COLO668 (cell line): ENCODE data around the gene GIT1.

Experiments used
- DNase-seq: peaks from one replicate; lab custom pipeline; 2025; ENCODE audit not compliant: unreplicated experiment; lab: John Stamatoyannopoulos, UW

Gene GIT1

DNA sequence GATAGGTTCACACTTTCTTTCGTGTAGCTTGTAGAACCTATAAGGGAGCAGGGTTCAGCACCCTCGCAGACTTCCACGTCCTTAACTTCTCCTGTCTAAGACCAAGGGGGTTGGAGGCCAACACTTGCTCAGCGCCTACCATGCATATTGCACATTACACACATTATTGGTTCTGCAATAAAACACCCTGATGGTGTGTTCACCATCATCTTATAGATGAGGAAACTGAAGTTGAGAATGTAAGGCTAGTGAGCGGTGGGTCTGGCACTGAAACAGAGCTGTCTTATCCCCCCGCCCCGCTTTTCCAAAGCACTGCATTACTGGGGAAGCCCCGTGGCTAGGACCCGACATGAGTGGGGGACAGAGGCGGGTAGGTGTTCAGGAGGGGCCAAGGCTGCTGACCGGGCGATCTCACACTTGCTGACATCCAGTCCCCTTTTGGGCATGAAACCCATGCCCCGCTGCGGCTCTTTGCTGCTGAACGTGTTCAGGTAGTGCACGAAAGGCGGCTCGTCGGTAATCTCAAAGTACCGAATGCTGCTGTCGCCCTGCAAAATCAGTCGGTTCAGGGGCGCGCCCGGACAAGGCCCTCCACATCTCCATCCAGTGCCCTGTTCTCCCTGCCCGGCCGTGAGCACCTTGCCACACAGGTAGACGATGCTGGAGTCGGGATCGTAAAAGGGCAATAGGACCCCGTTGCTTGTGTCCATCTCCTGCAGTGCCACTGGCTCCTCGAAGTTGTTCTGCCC lies 27.0 kb upstream of the GIT1 start:
- DNase-seq, result no peak

- DNase-seq, result peak; percentile 77
Observed at GRCh38 chr17:29615492-29616299, 26.2 kb upstream of the GIT1 start.

- no peak for DNase-seq
Observed at GRCh38 chr17:29615048-29615385, 25.6 kb upstream of the GIT1 start.

GRCh38 chr17:29614349-29615047 lies 25.1 kb upstream of the GIT1 start:
- no peak for DNase-seq

DNA sequence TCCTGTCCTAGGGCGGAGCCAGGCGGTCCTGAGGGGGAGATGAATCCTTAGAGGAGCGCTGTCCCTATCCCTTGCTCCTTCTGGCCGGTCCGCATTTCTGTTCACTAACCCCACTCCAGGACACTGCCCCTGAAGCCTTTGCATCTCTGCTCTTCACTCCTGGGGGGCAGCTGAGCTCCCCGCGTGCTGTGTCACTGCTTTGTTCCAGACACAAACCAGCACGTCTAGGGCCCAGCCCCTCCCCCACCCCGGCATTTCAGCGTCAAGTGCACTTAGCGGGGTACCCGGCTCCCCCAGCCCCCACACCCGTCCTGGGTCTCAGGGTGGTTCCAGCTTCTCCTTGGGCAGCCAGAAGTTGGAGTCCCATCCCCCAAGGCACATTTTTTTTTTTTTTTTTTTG lies 24.4 kb upstream of the GIT1 start:
- no peak for DNase-seq

DNA sequence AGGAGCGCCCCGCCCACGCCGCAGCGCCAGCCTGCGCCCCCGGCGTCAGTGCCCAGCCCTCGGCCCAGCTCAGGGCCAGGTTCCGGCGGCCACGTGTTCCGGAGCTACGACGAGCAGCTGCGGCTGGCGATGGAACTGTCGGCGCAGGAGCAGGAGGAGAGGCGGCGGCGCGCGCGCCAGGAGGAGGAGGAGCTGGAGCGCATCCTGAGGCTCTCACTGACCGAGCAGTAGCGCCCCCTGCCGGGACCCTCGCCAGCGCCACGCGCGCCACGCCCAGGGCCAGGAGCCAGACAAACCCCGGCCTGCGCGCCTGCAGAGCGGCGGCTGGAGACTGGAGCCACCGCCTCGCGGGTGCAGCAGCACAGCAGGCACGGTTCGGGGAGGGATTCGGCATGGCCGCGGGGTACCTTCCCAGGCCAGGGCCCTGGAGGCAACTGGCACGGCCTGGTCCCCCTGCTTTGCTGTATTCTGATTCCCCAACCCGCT lies 23.9 kb upstream of the GIT1 start:
- DNase-seq, result no peak

DNA sequence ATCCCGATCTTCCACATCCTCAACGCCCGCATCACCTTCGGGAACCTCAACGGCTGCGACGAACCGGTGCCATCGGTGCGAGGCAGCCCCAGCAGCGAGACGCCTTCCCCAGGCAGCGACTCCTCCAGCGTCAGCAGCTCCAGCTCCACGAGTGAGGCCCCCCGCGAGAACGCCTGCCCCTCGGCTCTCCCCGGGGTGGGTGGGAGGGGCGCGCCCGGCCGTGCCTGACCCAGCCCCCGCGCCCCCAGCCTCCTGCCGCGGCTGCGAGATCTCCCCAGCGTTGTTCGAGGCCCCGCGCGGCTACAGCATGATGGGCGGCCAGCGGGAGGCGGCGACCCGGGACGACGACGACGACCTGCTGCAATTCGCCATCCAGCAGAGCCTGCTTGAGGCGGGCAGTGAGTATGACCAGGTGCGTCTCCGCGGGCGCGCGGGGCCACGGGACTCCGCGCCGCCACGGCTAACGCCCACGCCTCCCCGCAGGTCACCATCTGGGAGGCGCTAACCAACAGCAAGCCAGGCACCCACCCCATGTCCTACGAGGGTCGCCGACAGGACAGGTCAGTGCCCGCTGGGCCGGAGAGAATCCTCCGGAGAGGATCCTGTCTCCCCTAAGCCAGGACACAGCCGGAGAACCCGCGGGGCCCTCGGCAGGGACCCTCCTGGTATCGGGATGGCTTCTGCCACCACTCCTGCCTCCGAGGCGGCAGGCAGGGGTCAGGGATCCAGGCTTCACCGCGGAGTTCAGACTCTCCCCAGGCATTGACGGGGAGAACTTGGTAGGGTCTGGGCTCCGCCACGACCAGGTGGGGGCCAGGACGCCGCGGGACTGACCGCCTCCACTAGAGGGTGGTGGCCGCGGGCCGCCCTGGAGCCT lies 23.2 kb upstream of the GIT1 start:
- DNase-seq, result no peak

GRCh38 chr17:29612094-29612403 lies 22.6 kb upstream of the GIT1 start:
- no peak for DNase-seq

- no peak for DNase-seq
Observed at GRCh38 chr17:29611351-29612093, 22.1 kb upstream of the GIT1 start.

DNA sequence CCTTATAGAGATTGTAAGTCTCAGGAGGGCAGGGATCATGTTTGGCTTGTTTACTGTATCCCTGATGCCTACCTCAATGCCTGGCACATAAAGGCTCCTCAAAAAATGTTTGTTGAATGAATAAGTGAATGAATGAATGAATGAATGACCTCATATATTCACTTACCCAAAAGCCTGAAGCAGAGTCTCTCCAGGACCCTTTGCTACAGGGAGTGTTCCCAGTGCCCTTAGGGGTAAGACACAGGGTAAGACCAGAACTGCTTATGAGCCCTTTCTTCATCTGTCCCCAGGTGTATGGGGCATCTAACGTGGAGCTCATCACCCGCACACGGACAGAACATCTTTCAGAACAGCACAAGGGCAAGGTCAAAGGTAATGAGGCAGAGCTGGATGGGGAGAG lies 20.9 kb upstream of the GIT1 start:
- DNase-seq, result no peak

- DNase-seq, result no peak
Observed at GRCh38 chr17:29608986-29609385, 19.5 kb upstream of the GIT1 start.

- no peak for DNase-seq
Observed at GRCh38 chr17:29607557-29608195, 18.2 kb upstream of the GIT1 start.

GRCh38 chr17:29603109-29603674 lies 13.7 kb upstream of the GIT1 start:
- DNase-seq, result no peak

DNA sequence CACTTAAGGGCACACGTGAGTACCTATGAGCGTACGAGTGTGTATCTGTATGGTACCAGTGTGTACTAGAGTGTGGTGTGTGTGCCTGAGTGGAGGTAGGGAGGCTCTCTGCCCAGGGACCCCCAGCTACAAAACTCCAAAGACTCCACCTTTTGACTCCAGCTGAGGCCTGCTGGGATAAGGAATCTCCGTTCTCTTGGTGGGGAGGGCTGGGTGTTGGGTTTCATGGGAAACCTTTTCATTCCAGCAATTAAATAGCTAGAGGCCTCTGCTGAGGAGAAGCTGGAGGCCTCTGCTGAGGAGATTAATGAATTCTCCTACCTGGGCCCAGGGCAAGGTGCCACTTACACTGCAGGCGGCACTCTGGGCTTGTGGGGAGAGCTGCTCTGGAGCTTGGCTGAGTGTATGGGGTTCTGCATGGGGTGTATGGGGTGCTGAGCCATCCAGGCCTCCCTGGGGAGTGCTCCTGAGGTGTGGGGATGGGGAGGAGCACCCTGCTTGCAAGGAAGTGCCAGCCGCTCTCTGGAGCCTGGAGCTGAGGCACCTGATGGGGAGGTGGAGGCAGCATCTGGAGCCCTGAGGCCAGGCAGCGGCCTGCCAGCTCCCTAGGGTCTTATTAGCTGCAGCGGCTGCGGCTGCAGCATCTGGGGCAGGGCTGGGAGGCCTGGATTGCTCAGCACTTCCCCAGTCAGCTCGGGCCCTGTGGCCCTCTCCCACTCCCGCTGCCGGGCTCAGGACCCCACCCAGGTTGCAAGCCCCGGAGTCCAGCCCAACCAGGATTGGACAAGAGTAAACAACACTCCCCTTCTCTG lies 8.1 kb upstream of the GIT1 start:
- DNase-seq, result no peak

DNA sequence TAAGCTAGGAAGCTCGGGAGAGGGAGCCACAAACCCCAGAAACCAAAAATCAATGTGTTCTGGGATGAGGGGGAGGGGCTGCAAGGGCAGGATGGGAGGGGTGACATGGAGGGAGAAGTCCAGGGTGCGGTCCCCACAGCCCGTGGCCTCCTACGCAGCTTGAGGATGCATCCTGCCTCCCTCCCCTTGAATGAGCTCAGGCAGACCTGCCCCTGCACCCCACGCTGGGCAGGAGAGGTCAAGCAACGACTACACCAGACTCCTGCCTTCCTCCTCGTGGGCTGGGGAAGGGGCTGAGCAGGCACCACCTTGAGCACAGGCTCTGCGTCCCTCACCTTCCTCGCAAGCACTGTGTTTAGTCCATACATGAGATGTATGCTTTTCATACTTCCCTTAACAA lies 7.4 kb upstream of the GIT1 start:
- DNase-seq, result no peak

- no peak for DNase-seq
Observed at GRCh38 chr17:29595943-29596774, 6.7 kb upstream of the GIT1 start.

DNA sequence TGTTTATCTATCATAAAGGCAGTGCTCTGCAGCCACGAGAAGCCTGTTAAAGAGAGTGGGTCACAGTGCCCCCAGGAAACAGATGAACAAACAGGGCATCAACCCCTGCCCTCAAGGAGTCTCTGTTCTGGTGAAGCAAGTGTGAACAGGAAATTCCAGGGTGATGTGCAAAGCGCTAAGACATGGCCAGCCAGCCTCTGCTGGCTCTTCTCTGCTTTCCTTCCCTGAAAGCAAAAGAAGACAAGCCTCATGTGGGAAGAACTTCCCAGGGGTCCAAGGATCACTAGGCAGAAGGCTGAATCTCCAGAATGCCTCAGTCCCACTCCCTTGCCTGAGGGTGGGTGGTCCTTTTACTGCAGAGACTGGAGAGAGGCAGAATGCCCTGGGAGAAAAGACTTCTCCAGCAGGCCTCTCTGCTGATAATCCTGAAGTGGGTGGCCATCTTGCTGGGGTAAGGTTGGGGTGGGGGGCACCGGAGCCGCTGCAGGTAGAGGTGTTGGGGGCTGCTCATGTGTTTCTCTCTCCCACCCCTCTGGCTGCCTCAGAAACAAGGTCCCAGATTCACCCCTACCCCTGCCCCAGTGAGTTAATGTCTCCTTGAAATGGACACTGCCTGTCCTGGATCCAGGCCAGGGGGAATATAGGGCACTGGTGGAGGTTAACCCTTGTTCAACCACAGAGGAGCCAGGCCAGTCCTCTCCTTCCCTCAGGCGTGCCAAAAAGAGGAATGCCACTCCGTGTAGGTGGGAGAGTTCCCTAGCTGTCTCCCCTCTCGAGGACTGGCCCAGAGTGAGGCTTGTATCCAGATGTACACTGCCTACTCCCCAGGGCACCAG lies 5.9 kb upstream of the GIT1 start:
- no peak for DNase-seq
